22Rv1 (cell line): Measurements from ENCODE around the gene DPM2.

Experiments
- CTCF ChIP-seq: fragments of 450-650 bp; IDR thresholded peaks from 2 replicates; pipeline ENCODE4 v1.5.1; 2017; ENCODE audit warnings: mild to moderate bottlenecking
- ZFX ChIP-seq: fragments of 450-650 bp; IDR thresholded peaks from 2 replicates; pipeline ENCODE4 v1.6.1; 2017; ENCODE audit warnings: antibody characterized with exemption, borderline replicate concordance

DNA sequence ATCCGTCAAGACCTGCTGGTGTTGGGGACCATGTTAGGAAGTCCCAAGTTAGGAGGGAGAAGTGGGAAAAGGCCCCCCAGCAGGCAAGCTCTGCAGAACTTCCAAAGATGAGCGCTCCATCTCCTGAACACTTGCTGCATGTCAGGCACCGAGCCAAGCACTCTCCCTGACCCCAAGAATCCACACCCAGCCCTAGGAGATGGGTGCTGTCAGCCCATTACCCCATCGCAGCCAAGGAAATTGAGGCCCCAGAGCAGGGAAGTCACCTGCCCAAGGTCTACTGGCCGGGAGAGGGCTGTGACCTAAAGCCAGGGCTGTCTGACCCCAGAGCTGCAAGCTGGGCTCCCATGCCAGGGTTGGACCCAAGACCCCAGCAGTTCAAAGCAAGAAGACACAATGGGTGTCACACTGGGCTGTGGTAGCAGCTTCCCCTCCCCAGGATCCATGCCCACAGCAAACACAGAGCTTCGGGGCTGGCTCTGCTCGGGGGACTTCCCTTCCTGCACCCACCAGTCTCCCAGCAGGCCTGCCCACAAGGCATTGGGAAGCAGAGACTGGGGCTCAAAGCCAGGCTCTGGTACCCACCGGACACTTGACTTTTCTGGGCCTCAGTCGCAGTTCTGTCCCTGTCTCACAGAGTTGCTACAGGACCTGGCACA is 29.6 kb upstream of the DPM2 start:
- TF ChIP-seq CTCF, result no peak
- no peak for TF ChIP-seq ZFX
